HG02840 (cell line): ENCODE results near the gene RAB32.
"Not testable (repeated sequence)": the region's sequence is repeated elsewhere in the genome, so short reads cannot be mapped to it uniquely, and the experiment has no call there.

Source experiments
- ATAC-seq: cut with Tn5 transposase; IDR thresholded peaks from one replicate; pipeline ENCODE4 v1.9.1; 2021; ENCODE audit warnings: mild to moderate bottlenecking, moderate library complexity, moderate number of reproducible peaks; ENCODE audit not compliant: unreplicated experiment, low FRiP score

Gene RAB32

GRCh38 chr6:146543211-146543939 is at the start of gene RAB32:
Gene RAB32 (plus strand): TSS chr6:146543833. CDS start chr6:146543872, 39 bp downstream.
- ATAC-seq = no peak

GRCh38 chr6:146498309-146498708 is 45.3 kb upstream of the RAB32 start:
- ATAC-seq = no peak

DNA sequence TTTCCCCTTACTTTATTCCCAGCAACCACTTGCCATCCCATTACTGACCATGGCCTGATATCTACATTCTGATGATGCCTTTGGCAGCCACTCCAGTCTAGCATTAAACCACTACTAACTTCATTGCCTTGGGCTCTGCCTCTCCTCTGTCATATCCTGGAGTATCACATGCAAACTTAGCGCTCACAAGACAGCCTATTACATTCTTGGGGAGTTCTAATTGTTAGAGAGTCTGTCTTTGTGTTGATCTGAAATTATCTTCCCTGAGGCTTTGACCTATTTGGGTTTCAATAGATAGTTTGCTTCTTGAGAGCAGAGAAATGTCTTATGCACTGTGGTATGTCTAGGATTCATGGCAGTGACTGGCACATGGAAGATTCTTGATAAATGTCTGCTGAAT is 40.5 kb upstream of the RAB32 start:
- ATAC-seq = no peak

DNA sequence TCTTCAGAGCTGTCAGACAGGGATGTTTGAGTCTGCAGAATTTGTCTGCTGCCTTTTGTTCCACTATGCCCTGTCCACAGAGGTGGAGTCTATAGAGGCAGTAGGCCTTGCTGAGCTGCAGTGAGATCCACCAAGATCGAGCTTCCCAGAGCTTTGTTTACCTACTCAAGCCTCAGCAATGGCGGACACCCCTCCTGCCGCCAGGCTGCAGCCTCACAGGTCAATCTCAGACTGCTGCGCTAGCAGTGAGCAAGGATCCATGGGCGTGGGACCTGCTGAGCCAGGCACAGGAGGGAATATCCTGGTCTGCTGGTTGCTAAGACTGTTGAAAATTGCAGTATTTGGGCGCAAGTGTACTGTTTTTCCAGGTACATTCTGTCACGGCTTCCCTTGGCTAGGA is 28.4 kb upstream of the RAB32 start:
- ATAC-seq = no peak

- no peak for ATAC-seq
Measured at GRCh38 chr6:146526192-146526591, 17.4 kb upstream of the RAB32 start.

DNA sequence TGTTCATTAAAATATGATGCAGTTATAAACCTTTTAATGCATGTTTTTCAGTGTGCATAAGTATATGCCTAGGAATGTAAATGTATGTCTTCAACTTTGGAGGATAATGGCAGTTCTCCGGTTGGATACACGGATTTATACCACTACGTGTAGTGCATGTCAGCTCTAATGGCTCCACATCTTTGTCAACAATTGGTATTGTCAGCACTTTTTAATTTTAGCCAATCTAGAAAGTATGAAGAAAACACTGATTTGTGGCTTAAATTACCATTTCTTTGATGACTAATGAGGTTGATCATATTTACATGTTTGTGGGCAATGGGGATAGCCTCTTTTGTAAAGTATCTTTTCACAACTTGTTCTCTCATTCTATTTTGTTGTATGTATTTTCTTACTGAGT is 10.9 kb upstream of the RAB32 start:
- no peak for ATAC-seq

- no peak for ATAC-seq
Measured at GRCh38 chr6:146542881-146543210, 787 bp upstream of the RAB32 start.

- ATAC-seq = no peak
Measured at GRCh38 chr6:146543940-146544615, 445 bp downstream of the RAB32 start.

DNA sequence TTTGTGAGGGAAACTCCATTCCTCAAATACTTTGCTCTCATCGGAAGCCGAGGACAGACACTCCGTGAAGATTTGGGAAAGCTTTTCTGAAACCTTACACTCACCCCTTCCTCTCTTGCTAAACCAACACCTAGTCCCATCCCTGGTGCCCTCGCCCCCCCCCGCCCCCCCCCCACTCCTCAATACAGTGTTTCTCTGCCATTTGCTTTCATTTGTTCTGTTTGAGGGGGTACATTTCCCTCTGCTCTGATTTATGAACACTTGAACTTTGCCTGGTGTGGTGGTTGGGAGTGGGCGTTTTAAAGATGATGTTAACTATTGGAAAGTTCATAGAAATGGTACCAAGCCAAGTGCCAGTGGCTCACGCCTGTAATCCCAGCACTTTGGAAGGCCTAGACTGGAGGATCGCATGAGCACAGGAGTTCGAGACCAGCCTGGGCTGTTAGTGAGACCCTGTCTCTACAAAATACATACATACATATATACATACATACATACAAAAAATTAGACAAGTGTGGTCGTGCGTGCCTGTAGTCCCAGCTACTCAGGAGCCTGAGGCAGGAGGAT is 1.1 kb downstream of the RAB32 start:
- ATAC-seq = no peak

GRCh38 chr6:146545581-146545980 is 1.9 kb downstream of the RAB32 start:
- ATAC-seq = no peak

DNA sequence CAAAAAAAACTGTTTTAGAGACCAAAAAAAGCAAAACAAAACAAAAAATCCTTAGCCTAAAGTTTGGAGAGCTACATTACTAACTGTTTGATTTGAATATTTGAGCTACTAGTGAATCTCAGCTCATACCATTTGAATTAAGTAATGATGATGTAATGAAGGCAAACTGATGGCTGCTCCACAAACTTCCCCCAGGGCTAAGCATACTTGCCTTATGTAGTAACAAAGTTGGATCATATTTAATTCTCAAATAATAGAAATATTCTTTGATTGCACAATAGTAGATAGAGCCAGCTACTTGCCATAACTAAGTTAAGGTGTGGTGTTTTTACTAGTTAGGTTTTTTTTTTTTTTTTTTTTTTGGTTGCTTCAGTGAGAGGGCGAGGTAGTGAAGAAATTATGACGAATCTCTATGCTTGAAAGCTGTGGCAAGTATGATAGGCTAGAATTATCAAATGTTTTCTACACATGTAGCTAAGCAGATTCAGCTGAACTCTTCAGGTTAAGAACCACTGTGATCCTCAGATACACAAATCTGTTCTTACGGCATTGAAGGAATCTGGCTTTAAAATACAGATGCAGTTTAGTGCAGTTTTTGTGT is 2.9 kb downstream of the RAB32 start:
- no peak for ATAC-seq

DNA sequence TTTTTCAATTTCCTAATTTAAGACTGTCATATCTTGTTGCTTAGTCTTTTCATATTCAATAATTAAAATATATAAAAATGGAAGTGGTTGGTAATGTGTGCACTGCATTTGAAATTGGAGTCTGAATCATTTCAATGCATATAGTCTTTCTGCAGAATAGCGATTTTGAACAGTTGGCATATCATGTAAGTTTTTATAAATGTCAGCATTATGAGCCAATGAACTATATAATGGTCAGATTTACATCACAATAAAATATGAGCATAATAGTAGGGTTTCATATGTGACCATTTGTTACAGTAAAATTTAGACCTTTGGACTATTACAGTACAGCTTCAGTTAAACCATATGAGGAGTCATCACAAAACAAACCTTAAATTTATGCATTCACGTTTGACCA is 4.3 kb downstream of the RAB32 start:
- no peak for ATAC-seq

DNA sequence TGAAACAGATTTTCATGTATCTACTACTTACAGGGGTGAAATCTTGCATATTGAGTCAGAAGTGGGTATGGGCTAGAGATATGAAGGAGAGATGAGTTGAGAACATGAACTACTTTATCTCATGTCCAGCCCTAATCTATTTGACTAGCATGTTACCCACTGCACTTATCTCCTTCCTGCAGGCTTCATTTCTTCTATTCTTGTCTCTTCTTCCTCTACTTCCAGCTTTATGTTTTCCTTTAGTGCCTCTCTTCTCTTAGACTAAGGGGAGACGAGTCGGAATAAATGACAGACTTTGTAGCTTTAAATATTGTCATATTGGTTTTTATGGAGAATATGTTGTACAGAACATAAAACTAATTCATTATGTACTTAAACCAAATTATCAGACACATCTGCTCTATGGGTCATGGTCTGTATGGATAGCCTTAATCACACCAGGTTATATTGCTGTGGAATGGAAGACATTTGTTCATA is 5.3 kb downstream of the RAB32 start:
- ATAC-seq = no peak

DNA sequence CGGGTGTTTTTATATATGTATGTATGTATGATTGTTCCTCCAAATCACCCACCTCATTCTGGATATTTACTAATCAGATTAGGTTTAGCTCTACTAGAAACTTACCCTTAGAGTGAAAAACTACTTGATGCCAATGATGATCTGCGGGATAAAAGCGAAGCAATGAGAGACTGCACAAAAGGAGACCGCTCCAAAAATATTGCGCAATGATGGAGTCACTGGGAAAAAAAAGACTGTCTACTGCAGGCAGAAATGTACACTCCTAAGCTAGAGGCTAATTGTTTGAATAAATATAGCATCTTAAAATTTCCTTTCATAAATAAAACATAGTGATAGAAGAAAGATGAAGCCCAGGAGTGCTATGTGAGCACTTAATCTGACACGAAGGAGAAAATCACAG is 7.3 kb downstream of the RAB32 start:
- no peak for ATAC-seq

GRCh38 chr6:146551545-146551944 is 7.9 kb downstream of the RAB32 start:
- no peak for ATAC-seq

DNA sequence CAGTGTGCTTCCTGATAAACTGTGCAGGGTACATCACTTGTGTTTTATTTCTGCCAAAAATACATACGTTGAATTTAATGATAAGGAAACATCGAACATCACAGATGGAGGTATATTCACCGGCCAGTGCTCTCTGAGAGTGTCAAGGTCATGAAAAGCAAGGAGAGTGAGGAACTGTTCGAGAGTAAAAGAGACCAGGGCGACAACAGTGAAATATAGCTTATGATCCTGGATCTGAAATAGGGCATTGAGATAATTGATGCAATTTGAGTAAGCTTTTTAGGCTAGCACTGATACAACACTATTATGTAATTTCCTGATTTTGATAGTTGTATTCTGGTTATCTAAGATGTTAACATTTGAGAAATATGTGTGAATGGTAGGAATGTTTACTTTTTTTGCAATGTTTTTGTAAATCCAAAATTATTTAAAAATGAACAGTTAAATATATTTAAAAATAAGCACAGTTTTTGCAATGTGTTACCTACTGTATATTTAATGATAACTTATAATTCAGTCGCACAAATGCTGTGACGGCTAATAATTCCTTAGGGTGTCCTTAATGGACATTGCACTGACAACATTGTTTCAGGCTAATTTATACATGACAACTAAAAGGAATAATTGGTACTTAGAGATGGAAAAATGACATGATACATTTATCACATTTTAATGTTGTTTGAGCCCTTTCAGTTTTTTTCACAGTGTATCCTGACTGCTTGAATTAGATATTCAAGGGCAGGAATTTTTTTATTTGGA is 9.9 kb downstream of the RAB32 start:
- ATAC-seq = no peak

GRCh38 chr6:146560607-146561006 is 17.0 kb downstream of the RAB32 start:
- no peak for ATAC-seq

DNA sequence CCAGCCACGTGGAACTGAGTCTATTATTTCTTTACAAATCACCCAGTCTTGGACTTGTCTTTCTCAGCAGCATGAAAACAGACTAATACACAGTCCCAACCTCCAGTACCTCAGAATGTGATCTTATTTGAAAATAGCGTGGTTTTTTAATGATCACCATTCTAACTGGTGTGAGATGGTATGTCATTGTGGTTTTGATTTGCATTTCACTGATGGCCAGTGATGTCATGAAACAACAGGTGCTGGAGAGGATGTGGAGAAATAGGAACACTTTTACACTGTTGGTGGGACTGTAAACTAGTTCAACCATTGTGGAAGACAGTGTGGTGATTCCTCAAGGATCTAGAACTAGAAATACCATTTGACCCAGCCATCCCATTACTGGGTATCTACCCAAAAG is 23.0 kb downstream of the RAB32 start:
- not testable (repeated sequence) for ATAC-seq

- ATAC-seq = not testable (repeated sequence)
Measured at GRCh38 chr6:146568619-146569018, 25.0 kb downstream of the RAB32 start.

GRCh38 chr6:146574211-146574610 is 30.6 kb downstream of the RAB32 start:
- ATAC-seq = no peak

- ATAC-seq = no peak
Measured at GRCh38 chr6:146578054-146578453, 34.4 kb downstream of the RAB32 start.
